ENCODE results near the gene PLXNC1. TPM values are rescaled to one million over a fixed set of nuclear protein-coding genes. Genes with fewer than 3 reads are reported as not detected.

PLXNC1 gene
- total and polyA plus RNA-seq, 9 donors: 8.2 to 33.7 (median 17.5) TPM

GRCh38 chr12:94114166-94114565, 34.2 kb upstream of the PLXNC1 start:
- no peaks in the 10 kb centered on the region for H3K9me3 ChIP-seq
- H3K4me3 ChIP-seq: no peak overlapping the region
- WGBS, 3 donors: 89 to 94% (median 93%) methylated on average over 4 of the region's 4 CpGs
- no peak for DNase-seq
- H3K36me3 ChIP-seq: no peaks in the 10 kb centered on the region
- TF ChIP-seq EP300 (IDR thresholded peaks at IDR 0.05) (no peak), POLR2A (IDR thresholded peaks at IDR 0.05) (no peak)
- TF ChIP-seq, protein P1, sequence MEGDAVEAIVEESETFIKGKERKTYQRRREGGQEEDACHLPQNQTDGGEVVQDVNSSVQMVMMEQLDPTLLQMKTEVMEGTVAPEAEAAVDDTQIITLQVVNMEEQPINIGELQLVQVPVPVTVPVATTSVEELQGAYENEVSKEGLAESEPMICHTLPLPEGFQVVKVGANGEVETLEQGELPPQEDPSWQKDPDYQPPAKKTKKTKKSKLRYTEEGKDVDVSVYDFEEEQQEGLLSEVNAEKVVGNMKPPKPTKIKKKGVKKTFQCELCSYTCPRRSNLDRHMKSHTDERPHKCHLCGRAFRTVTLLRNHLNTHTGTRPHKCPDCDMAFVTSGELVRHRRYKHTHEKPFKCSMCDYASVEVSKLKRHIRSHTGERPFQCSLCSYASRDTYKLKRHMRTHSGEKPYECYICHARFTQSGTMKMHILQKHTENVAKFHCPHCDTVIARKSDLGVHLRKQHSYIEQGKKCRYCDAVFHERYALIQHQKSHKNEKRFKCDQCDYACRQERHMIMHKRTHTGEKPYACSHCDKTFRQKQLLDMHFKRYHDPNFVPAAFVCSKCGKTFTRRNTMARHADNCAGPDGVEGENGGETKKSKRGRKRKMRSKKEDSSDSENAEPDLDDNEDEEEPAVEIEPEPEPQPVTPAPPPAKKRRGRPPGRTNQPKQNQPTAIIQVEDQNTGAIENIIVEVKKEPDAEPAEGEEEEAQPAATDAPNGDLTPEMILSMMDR (IDR thresholded peaks at IDR 0.05): no peak
- H3K4me1 ChIP-seq (ENCODE audit: insufficient read depth): no peaks in the 10 kb centered on the region
- H3K27me3 ChIP-seq: no peaks in the 10 kb centered on the region
- no peak overlapping the region for H3K27ac ChIP-seq
- intact Hi-C loops (cut with DNase I): no loop called here

- no peak for DNase-seq
- no peaks in the 10 kb centered on the region for H3K27me3 ChIP-seq
- H3K36me3 ChIP-seq: no peaks in the 10 kb centered on the region
- H3K9me3 ChIP-seq: no peaks in the 10 kb centered on the region
- H3K4me3 ChIP-seq: no peak overlapping the region
- intact Hi-C loops (cut with DNase I): no loop called here
- TF ChIP-seq, protein P1 (IDR thresholded peaks at IDR 0.05): no peak
- no peak for TF ChIP-seq POLR2A (IDR thresholded peaks at IDR 0.05)
- TF ChIP-seq EP300 (IDR thresholded peaks at IDR 0.05): no peak
- H3K27ac ChIP-seq: no peak overlapping the region
- WGBS, 3 donors: 93 to 100% (median 96%) methylated on average over 2 of the region's 2 CpGs
- H3K4me1 ChIP-seq (ENCODE audit: insufficient read depth): no peaks in the 10 kb centered on the region
Observed at GRCh38 chr12:94116191-94116590, 32.2 kb upstream of the PLXNC1 start.

DNA sequence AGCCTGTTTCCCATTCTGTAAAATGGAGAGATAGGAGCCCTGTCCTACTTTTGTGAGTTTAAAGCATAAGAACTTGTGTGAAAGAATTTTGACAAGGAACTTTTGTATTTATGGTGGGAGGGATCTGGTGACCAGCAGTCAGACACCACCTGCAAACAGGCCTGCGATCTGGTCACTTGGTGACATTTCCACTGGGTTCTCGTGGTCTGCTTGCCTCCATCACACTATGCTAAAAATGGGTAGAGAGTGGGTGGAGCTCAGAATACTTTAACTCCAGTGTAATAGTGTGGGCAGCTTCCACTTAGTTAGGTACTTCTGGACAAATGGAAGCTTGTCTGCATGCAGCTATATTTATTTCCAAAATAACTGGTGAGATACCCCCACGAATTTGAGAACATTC, 26.5 kb upstream of the PLXNC1 start:
- Histone ChIP-seq H3K4me1 (ENCODE audit: insufficient read depth) (no peaks in the 10 kb centered on the region), H3K9me3 (no peaks in the 10 kb centered on the region), H3K27me3 (no peaks in the 10 kb centered on the region), H3K36me3 (no peaks in the 10 kb centered on the region), H3K27ac (no peak overlapping the region), H3K4me3 (no peak overlapping the region)
- DNase-seq: no peak
- no peak for TF ChIP-seq EP300 (IDR thresholded peaks at IDR 0.05)
- TF ChIP-seq, protein P1 (IDR thresholded peaks at IDR 0.05): no peak
- no peak for TF ChIP-seq POLR2A (IDR thresholded peaks at IDR 0.05)
- WGBS, 3 donors: 40 to 54% (median 53%) methylated on average over 3 of the region's 3 CpGs
- intact Hi-C loops (cut with DNase I): no loop called here

DNA sequence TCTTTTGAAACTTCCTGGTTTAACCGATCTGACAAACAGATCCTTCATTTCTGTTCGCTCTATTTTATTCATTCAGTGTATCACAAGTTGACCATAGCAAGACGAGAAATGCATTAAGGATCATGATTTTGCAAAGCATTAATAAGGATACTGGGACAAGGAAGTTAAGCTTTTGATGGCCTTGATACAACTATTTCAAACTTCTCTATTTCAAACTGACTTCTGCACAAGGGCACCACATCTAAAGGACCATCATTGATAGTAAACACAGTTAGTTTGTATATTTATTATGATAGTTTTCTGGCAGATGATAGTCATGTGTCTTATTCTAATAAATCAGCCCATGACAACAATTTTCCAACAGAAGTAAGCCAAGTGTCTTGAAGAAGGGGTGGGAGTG, 25.8 kb upstream of the PLXNC1 start:
- intact Hi-C loops (cut with DNase I): no loop called here
- no peak overlapping the region for H3K4me3 ChIP-seq
- TF ChIP-seq EP300 (IDR thresholded peaks at IDR 0.05) (no peak), POLR2A (IDR thresholded peaks at IDR 0.05) (no peak)
- TF ChIP-seq, protein P1 (IDR thresholded peaks at IDR 0.05): no peak
- 80 to 91% (median 83%) methylated on average over 3 of the region's 3 CpGs for WGBS, 3 donors
- H3K36me3 ChIP-seq: no peaks in the 10 kb centered on the region
- H3K9me3 ChIP-seq: no peaks in the 10 kb centered on the region
- no peaks in the 10 kb centered on the region for H3K27me3 ChIP-seq
- DNase-seq: no peak
- no peaks in the 10 kb centered on the region for H3K4me1 ChIP-seq (ENCODE audit: insufficient read depth)
- H3K27ac ChIP-seq: no peak overlapping the region

- H3K36me3 ChIP-seq: no peaks in the 10 kb centered on the region
- H3K27ac ChIP-seq: no peak overlapping the region
- no peak overlapping the region for H3K4me3 ChIP-seq
- 86 to 92% (median 89%) methylated on average over 2 of the region's 2 CpGs for WGBS, 3 donors
- DNase-seq: no peak
- H3K9me3 ChIP-seq: no peaks in the 10 kb centered on the region
- TF ChIP-seq POLR2A (IDR thresholded peaks at IDR 0.05): no peak
- no peak for TF ChIP-seq EP300 (IDR thresholded peaks at IDR 0.05)
- TF ChIP-seq, protein P1 (IDR thresholded peaks at IDR 0.05): no peak
- H3K4me1 ChIP-seq (ENCODE audit: insufficient read depth): no peaks in the 10 kb centered on the region
- no peaks in the 10 kb centered on the region for H3K27me3 ChIP-seq
- intact Hi-C loops (cut with DNase I): no loop called here
Observed at GRCh38 chr12:94123127-94123526, 25.2 kb upstream of the PLXNC1 start.
